ENCODE data around the gene SH3BP5.
"Not testable (repeated sequence)": the region's sequence is repeated elsewhere in the genome, so short reads cannot be mapped to it uniquely, and the experiment has no call there.

SH3BP5 gene

DNA sequence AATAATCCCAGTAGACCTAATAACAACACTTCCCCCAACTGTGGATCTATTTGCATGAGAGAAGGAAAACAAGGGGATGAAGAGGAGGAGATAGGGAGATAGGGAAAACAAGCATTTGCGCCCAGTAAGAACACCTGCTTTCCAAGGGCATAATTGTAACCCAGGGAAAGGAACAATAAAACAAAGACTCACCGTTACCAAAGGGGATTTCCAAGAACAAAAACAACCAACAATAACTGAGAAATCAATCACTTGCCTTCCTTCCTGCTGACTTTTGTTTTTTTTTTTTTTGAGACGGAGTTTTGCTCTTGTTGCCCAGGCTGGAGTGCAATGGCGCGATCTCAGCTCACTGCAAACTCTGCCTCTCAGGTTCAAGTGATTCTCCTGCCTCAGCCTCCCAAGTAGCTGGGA lies 24.3 kb upstream of the SH3BP5 start:
- H3K36me3 ChIP-seq (ENCODE audit: insufficient read depth, low read length); H3K4me3 ChIP-seq (ENCODE audit: low read length); H3K9me3 ChIP-seq (ENCODE audit: low read length); H3K27me3 ChIP-seq (ENCODE audit: insufficient read depth, low read length); H3K4me1 ChIP-seq (ENCODE audit: insufficient read depth, low read length); H2AFZ ChIP-seq (ENCODE audit: low read depth, low read length): not testable (repeated sequence)

- Histone ChIP-seq H3K27me3 (ENCODE audit: insufficient read depth, low read length) (no peaks in the 10 kb centered on the region), H3K4me3 (ENCODE audit: low read length) (no peak overlapping the region), H3K9me3 (ENCODE audit: low read length) (no peaks in the 10 kb centered on the region), H3K4me1 (ENCODE audit: insufficient read depth, low read length) (peaks cover 2% of the 10 kb centered on the region), H2AFZ (ENCODE audit: low read depth, low read length) (no peak overlapping the region), H3K36me3 (ENCODE audit: insufficient read depth, low read length) (no peaks in the 10 kb centered on the region)
Observed at GRCh38 chr3:15356176-15356575, 23.8 kb upstream of the SH3BP5 start.

- H3K27me3 ChIP-seq (ENCODE audit: insufficient read depth, low read length): no peaks in the 10 kb centered on the region
- H3K4me3 ChIP-seq (ENCODE audit: low read length): no peak overlapping the region
- no peaks in the 10 kb centered on the region for H3K36me3 ChIP-seq (ENCODE audit: insufficient read depth, low read length)
- no peaks in the 10 kb centered on the region for H3K9me3 ChIP-seq (ENCODE audit: low read length)
- no peak overlapping the region for H2AFZ ChIP-seq (ENCODE audit: low read depth, low read length)
- H3K4me1 ChIP-seq (ENCODE audit: insufficient read depth, low read length): no peaks in the 10 kb centered on the region
Observed at GRCh38 chr3:15355086-15355485, 22.7 kb upstream of the SH3BP5 start.

DNA sequence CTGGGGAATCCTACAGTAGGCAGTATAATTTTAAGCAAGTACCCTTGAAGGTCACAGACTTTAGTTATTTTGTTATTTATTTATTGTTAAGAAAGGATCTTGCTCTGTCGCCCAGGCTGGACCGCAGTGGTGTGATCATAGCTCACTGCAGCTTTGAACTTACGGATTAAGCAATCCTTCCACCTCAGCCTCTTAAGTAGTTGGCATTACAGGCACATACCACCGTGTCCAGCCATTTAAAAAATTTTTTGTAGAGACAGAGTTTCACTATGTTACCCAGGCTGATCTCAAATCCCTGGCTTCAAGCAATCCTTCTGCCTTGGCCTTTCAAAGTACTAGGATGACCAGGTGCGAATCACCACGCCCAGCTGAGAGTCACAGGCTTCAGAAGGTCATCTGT lies 22.1 kb upstream of the SH3BP5 start:
- no peaks in the 10 kb centered on the region for H3K9me3 ChIP-seq (ENCODE audit: low read length)
- H3K27me3 ChIP-seq (ENCODE audit: insufficient read depth, low read length): no peaks in the 10 kb centered on the region
- H3K4me3 ChIP-seq (ENCODE audit: low read length): no peak overlapping the region
- H2AFZ ChIP-seq (ENCODE audit: low read depth, low read length): no peak overlapping the region
- H3K4me1 ChIP-seq (ENCODE audit: insufficient read depth, low read length): no peaks in the 10 kb centered on the region
- no peaks in the 10 kb centered on the region for H3K36me3 ChIP-seq (ENCODE audit: insufficient read depth, low read length)

DNA sequence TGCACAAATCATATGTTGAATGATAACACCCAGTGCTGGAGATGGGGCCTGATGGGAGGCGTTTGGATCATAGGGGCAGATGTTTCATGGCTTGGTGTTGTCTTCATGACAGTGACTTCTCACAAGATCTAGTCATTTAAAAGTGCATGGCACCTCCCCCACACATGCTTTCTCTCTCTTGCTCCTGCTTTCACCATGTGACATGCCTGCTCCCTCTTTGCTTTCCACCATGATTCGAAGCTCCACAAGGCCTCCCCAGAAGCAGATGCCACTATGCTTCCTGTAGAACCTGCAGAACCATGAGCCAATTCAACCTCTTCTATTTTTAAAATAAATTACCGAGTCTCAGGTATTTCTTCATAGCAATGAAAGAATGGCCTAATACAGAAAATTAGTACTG lies 17.8 kb upstream of the SH3BP5 start:
- Histone ChIP-seq H3K4me3 (ENCODE audit: low read length) (no peak overlapping the region), H3K27me3 (ENCODE audit: insufficient read depth, low read length) (peaks cover 4% of the 10 kb centered on the region), H3K4me1 (ENCODE audit: insufficient read depth, low read length) (no peaks in the 10 kb centered on the region)

GRCh38 chr3:15349438-15349837 lies 17.1 kb upstream of the SH3BP5 start:
- H2AFZ ChIP-seq (ENCODE audit: low read depth, low read length); H3K9me3 ChIP-seq (ENCODE audit: low read length); H3K36me3 ChIP-seq (ENCODE audit: insufficient read depth, low read length); H3K4me1 ChIP-seq (ENCODE audit: insufficient read depth, low read length); H3K4me3 ChIP-seq (ENCODE audit: low read length); H3K27me3 ChIP-seq (ENCODE audit: insufficient read depth, low read length): not testable (repeated sequence)

More for the DNA sequence above, 17.8 kb upstream of the SH3BP5 start:
- Histone ChIP-seq H3K9me3 (ENCODE audit: low read length) (no peaks in the 10 kb centered on the region), H2AFZ (ENCODE audit: low read depth, low read length) (no peak overlapping the region), H3K36me3 (ENCODE audit: insufficient read depth, low read length) (no peaks in the 10 kb centered on the region)

DNA sequence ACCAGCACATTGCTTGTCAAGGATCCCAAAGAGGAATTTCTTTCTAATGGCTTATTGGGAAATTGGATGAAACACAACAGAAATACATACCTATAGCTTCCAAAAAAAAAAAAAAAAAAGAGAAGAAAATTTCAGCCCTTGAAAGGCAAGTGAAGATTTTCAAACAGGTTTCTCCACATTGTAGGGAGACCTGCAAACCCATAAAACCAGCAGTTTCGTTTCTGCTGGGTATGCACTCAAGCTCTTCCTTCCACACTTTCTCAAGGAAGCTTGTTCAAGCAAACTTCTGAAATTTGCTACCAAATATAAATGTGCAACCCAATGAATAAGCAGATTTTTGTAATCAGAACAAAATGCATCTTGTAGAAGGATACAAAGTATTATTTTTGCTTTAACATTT lies 15.9 kb upstream of the SH3BP5 start:
- H3K4me1 ChIP-seq (ENCODE audit: insufficient read depth, low read length): no peaks in the 10 kb centered on the region
- no peaks in the 10 kb centered on the region for H3K9me3 ChIP-seq (ENCODE audit: low read length)
- H3K4me3 ChIP-seq (ENCODE audit: low read length): no peak overlapping the region
- H2AFZ ChIP-seq (ENCODE audit: low read depth, low read length): no peak overlapping the region
- H3K27me3 ChIP-seq (ENCODE audit: insufficient read depth, low read length): peaks cover 4% of the 10 kb centered on the region
- no peaks in the 10 kb centered on the region for H3K36me3 ChIP-seq (ENCODE audit: insufficient read depth, low read length)

DNA sequence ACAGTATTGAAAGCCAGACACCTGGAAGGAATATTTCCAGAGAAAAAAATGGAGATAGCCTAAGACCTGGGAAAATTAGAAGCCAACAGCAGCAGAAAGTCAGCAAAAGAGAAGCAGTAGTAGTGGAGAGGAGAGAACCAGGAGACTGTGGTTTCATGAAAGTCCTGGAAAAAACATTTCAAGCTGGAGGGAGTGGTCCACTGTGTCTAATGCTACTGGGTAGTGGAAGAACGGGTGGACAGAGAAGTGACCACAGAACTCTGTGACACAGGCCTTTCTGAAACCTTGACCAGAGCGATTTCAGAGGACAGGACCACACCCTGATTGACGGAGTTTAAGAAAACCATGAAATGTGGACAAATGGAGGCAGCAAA lies 15.3 kb upstream of the SH3BP5 start:
- H3K27me3 ChIP-seq (ENCODE audit: insufficient read depth, low read length): peaks cover 7% of the 10 kb centered on the region
- no peaks in the 10 kb centered on the region for H3K36me3 ChIP-seq (ENCODE audit: insufficient read depth, low read length)
- H2AFZ ChIP-seq (ENCODE audit: low read depth, low read length): no peak overlapping the region
- H3K4me1 ChIP-seq (ENCODE audit: insufficient read depth, low read length): no peaks in the 10 kb centered on the region
- H3K9me3 ChIP-seq (ENCODE audit: low read length): no peaks in the 10 kb centered on the region
- no peak overlapping the region for H3K4me3 ChIP-seq (ENCODE audit: low read length)

DNA sequence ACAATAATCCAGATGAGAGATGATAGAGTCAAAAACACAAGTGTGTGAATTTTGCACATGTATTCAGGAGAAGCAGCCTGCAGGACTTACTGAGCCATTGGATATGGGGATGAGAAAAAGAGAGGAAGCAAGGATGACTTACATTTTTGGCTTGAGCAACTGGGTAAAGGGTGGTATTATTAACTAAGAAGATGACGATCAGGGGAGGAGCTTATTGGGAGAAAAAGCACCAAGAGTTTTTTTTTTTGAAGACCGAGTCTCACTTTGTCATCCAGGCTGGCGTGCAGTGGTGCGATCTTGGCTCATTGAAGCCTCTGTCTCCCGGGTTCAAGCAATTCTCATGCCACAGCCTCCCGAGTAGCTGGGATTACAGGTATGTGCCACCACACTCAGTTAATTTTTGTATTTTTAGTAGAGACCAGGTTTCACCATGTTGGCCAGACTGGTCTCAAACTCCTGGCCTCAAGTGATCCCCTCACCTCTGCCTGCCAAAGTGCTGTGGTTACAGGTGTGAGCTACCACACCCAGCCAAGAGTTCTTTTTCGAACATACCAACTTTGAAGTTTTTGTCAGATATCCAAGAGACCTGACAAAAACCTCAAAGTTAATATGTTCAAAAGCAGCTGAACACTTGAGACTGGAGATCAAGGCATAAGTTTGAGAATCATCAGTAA lies 14.8 kb upstream of the SH3BP5 start:
- Histone ChIP-seq H3K27me3 (ENCODE audit: insufficient read depth, low read length) (peaks cover 7% of the 10 kb centered on the region), H3K36me3 (ENCODE audit: insufficient read depth, low read length) (no peaks in the 10 kb centered on the region), H3K4me3 (ENCODE audit: low read length) (no peak overlapping the region), H3K9me3 (ENCODE audit: low read length) (no peaks in the 10 kb centered on the region), H3K4me1 (ENCODE audit: insufficient read depth, low read length) (no peaks in the 10 kb centered on the region), H2AFZ (ENCODE audit: low read depth, low read length) (no peak overlapping the region)

- no peak overlapping the region for H2AFZ ChIP-seq (ENCODE audit: low read depth, low read length)
- peaks cover 7% of the 10 kb centered on the region for H3K27me3 ChIP-seq (ENCODE audit: insufficient read depth, low read length)
- H3K9me3 ChIP-seq (ENCODE audit: low read length): no peaks in the 10 kb centered on the region
- no peak overlapping the region for H3K4me3 ChIP-seq (ENCODE audit: low read length)
- no peaks in the 10 kb centered on the region for H3K36me3 ChIP-seq (ENCODE audit: insufficient read depth, low read length)
- no peaks in the 10 kb centered on the region for H3K4me1 ChIP-seq (ENCODE audit: insufficient read depth, low read length)
Observed at GRCh38 chr3:15346516-15346915, 14.1 kb upstream of the SH3BP5 start.

DNA sequence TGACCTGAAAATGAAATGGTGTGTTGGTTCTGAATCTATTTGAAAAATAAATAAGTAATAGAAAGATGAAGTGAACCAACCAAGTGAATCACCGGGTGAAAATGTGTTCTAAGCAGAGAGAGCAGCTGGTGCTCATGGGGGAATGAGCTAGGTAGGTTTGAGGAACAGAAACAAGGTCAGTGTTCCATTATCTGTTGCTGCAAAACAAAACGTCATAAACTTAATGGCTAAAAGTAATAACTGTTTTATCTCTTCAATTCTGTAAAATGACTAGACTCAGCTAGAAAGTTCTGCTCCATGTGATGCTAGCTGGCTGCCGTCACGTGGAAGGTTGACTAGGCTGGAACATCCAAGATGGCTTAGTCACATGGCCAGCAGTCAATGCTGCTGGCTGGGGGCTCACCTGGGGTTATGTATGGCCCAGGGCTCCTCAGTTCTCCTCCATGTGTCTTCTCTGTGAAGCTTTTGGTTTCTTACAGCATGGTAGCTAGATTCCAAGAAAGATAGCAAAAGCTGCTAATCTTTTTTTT lies 13.3 kb upstream of the SH3BP5 start:
- Histone ChIP-seq H3K4me1 (ENCODE audit: insufficient read depth, low read length) (no peaks in the 10 kb centered on the region), H3K36me3 (ENCODE audit: insufficient read depth, low read length) (no peaks in the 10 kb centered on the region), H3K9me3 (ENCODE audit: low read length) (no peaks in the 10 kb centered on the region), H2AFZ (ENCODE audit: low read depth, low read length) (no peak overlapping the region), H3K27me3 (ENCODE audit: insufficient read depth, low read length) (peaks cover 9% of the 10 kb centered on the region), H3K4me3 (ENCODE audit: low read length) (no peak overlapping the region)

DNA sequence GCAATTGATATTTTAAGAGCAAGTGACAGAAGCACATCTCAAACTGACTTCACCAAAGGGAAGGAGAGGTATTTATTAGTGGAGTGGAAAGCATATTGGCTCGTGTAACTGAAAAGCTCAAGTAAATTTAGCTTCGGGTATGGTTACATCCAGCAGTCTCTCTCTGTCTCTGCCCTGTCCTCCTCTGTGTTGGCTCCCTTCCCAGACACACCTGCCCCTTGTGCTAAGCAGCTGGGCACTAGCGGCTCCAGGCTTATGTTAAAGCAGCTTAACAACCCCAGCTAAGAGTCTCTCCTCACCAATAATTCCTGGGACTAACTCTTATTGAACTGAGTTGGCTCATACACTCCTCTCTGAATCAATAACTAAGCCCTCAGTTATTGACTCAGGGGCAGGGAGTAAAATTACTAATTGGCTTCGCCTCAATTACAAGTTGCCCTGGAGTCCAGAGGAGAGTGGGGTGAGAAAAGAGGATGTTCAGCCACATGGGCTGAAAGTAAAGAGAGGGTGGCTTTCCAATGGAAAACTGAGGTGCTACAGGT lies 12.8 kb upstream of the SH3BP5 start:
- Histone ChIP-seq H3K4me1 (ENCODE audit: insufficient read depth, low read length) (no peaks in the 10 kb centered on the region), H3K36me3 (ENCODE audit: insufficient read depth, low read length) (no peaks in the 10 kb centered on the region), H2AFZ (ENCODE audit: low read depth, low read length) (no peak overlapping the region), H3K27me3 (ENCODE audit: insufficient read depth, low read length) (peaks cover 9% of the 10 kb centered on the region), H3K9me3 (ENCODE audit: low read length) (no peaks in the 10 kb centered on the region), H3K4me3 (ENCODE audit: low read length) (no peak overlapping the region)

GRCh38 chr3:15342945-15343344 lies 10.6 kb upstream of the SH3BP5 start:
- Histone ChIP-seq H3K9me3 (ENCODE audit: low read length) (no peaks in the 10 kb centered on the region), H3K4me1 (ENCODE audit: insufficient read depth, low read length) (no peaks in the 10 kb centered on the region), H3K27me3 (ENCODE audit: insufficient read depth, low read length) (peaks cover 9% of the 10 kb centered on the region), H2AFZ (ENCODE audit: low read depth, low read length) (no peak overlapping the region), H3K4me3 (ENCODE audit: low read length) (no peak overlapping the region), H3K36me3 (ENCODE audit: insufficient read depth, low read length) (no peaks in the 10 kb centered on the region)

DNA sequence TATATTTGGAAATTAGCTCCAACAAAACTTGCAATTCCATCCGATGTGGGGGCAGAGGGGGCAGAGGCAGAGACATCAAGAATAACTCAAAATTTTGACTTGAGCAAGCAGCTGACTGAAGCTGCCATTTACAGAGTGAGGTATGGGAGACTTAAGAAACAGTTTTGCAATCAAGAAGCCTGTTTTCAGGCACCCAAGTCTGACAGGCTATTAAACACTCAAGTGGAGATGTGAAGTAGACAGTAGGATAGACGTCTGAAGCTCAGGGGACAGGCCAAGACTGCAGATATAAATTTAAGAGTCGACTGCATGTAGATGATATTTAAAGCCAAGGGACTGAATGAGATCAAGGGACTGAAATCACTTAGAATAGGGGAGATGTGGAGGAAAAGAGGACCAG lies 9.9 kb upstream of the SH3BP5 start:
- no peak overlapping the region for H3K4me3 ChIP-seq (ENCODE audit: low read length)
- no peaks in the 10 kb centered on the region for H3K36me3 ChIP-seq (ENCODE audit: insufficient read depth, low read length)

More for the DNA sequence above, 9.9 kb upstream of the SH3BP5 start:
- H2AFZ ChIP-seq (ENCODE audit: low read depth, low read length): no peak overlapping the region
- H3K9me3 ChIP-seq (ENCODE audit: low read length): no peaks in the 10 kb centered on the region
- H3K27me3 ChIP-seq (ENCODE audit: insufficient read depth, low read length): peaks cover 5% of the 10 kb centered on the region
- H3K4me1 ChIP-seq (ENCODE audit: insufficient read depth, low read length): no peaks in the 10 kb centered on the region

All from neuron (in vitro differentiated cells).